H1 (cell line): Measurements from ENCODE around the gene TNRC6B. TPM values are rescaled to one million over a fixed set of nuclear protein-coding genes. Genes with fewer than 3 reads are reported as not detected.

Experiments used
- CTCF ChIA-PET: fragments of 300-600 bp; sonication (Branson Sonifier 250); formaldehyde crosslinking; loops from one replicate; lab custom pipeline; 2021; ENCODE audit not compliant: partially characterized antibody; lab: Charles Lee
- POLR2A ChIA-PET: fragments of 300-600 bp; sonication (Branson Sonifier 250); formaldehyde crosslinking; loops from one replicate; lab custom pipeline; 2021; ENCODE audit warnings: inconsistent platforms; ENCODE audit not compliant: partially characterized antibody; lab: Charles Lee
- DNase-seq, 2 experiments: peaks; one replicate each; pipeline versions ENCODE4 v3.0.0 to v3.0.0-alpha.2; 2010 to 2022; ENCODE audit warnings: low spot score in 2 of 2, low read depth in 1 of 2, mixed read lengths in 1 of 2
- FAIRE-seq: peaks from 2 replicates; lab custom pipeline; 2011; peaks lifted over from hg19 to GRCh38; lab: Jason Lieb, UNC
- H2AFZ ChIP-seq: 2 replicates; pipeline ENCODE4 v1.8.1; 2012; ENCODE audit warnings: low read length, inconsistent platforms
- H2AK5ac ChIP-seq: 2 replicates; pipeline ENCODE4 v1.6.1; 2013; ENCODE audit warnings: low read depth, low read length
- H2BK120ac ChIP-seq: replicated peaks from 2 replicates; pipeline ENCODE3; 2013; ENCODE audit warnings: low read depth, low read length, inconsistent platforms
- H2BK12ac ChIP-seq: 2 replicates; pipeline ENCODE4 v1.6.1; 2013; ENCODE audit warnings: low read depth, low read length
- H2BK15ac ChIP-seq: 2 replicates; pipeline ENCODE4 v1.6.1; 2013; ENCODE audit warnings: low read length
- H2BK20ac ChIP-seq: 2 replicates; pipeline ENCODE4 v1.6.1; 2013; ENCODE audit warnings: low read length
- H2BK5ac ChIP-seq: 2 replicates; pipeline ENCODE4 v1.6.1; 2013; ENCODE audit warnings: low read depth, low read length
- H3K14ac ChIP-seq: 2 replicates; pipeline ENCODE4 v1.6.1; 2013; ENCODE audit warnings: inconsistent platforms; ENCODE audit not compliant: insufficient read length
- H3K18ac ChIP-seq: 2 replicates; pipeline ENCODE4 v1.6.1; 2013; ENCODE audit warnings: low read length; ENCODE audit errors: extremely low read depth
- H3K23ac ChIP-seq: 2 replicates; pipeline ENCODE4 v1.6.1; 2013; ENCODE audit warnings: inconsistent platforms; ENCODE audit not compliant: insufficient read length
- H3K23me2 ChIP-seq: 2 replicates; pipeline ENCODE4 v1.6.1; 2013; ENCODE audit warnings: low read depth, low read length
- H3K27ac ChIP-seq: 2 replicates; pipeline ENCODE4 v1.6.1; 2011; ENCODE audit warnings: low read depth, low read length, inconsistent platforms
- H3K27me3 ChIP-seq, 4 experiments: replicated peaks in 1 of 4; 1 replicate in 1 of 4; 2 replicates in 3 of 4; pipeline versions ENCODE4 v1.6.1 to v1.8.1; 2011 to 2013; ENCODE audit warnings: low read length in 3 of 4, mild to moderate bottlenecking in 3 of 4, inconsistent platforms in 2 of 4, mixed read lengths in 2 of 4, moderate library complexity in 1 of 4; ENCODE audit not compliant: control insufficient read depth in 3 of 4, insufficient read depth in 3 of 4; ENCODE audit errors: extremely low read depth in 1 of 4
- H3K36me3 ChIP-seq, 4 experiments: 2 replicates each; pipeline versions ENCODE4 v1.6.1 to v1.8.1; 2011 to 2013; ENCODE audit warnings: mild to moderate bottlenecking in 4 of 4, low read length in 3 of 4, moderate library complexity in 2 of 4, control low read depth in 1 of 4, inconsistent platforms in 1 of 4; ENCODE audit not compliant: insufficient read depth in 4 of 4, control insufficient read depth in 2 of 4
- H3K4ac ChIP-seq: replicated peaks from 2 replicates; pipeline ENCODE3; 2013; ENCODE audit warnings: low read length, low read depth, mixed read lengths, inconsistent platforms; ENCODE audit not compliant: insufficient read length
- H3K4me1 ChIP-seq, 4 experiments: replicated peaks in 1 of 4; 1 replicate in 1 of 4; 2 replicates in 3 of 4; pipeline versions ENCODE4 v1.6.1 to v1.8.1; 2011 to 2013; ENCODE audit warnings: low read length in 3 of 4, inconsistent platforms in 2 of 4, mixed read lengths in 1 of 4; ENCODE audit not compliant: insufficient read depth in 4 of 4, control insufficient read depth in 3 of 4
- H3K4me2 ChIP-seq, 2 experiments: 2 replicates each; pipeline versions ENCODE4 v1.6.1 to v1.8.1; 2011 to 2013; ENCODE audit warnings: low read depth in 2 of 2, low read length in 2 of 2, control low read depth in 1 of 2, inconsistent platforms in 1 of 2, mild to moderate bottlenecking in 1 of 2; ENCODE audit not compliant: insufficient read depth in 1 of 2
- H3K4me3 ChIP-seq, 4 experiments: fragments of 200-600, 300-600 bp in 1 of 4; sonication (generic), shearing (Covaris generic), sonication (Bioruptor Twin) in 1 of 4; 2 replicates each; pipeline versions ENCODE4 v1.5.1 to v1.8.1; 2011 to 2016; ENCODE audit warnings: low read length in 4 of 4, low read depth in 3 of 4, control low read depth in 2 of 4, inconsistent platforms in 2 of 4, mild to moderate bottlenecking in 2 of 4, mixed read lengths in 1 of 4, moderate library complexity in 1 of 4; ENCODE audit not compliant: insufficient read depth in 2 of 4; ENCODE audit errors: extremely low read depth in 1 of 4
- H3K56ac ChIP-seq: replicated peaks from 2 replicates; pipeline ENCODE3; 2013; ENCODE audit warnings: low read depth, mild to moderate bottlenecking, mixed read lengths, low read length, inconsistent platforms; ENCODE audit not compliant: insufficient read length
- H3K79me1 ChIP-seq: 2 replicates; pipeline ENCODE4 v1.6.1; 2013; ENCODE audit warnings: low read depth, low read length, control low read depth
- H3K79me2 ChIP-seq, 2 experiments: 2 replicates each; pipeline versions ENCODE4 v1.6.1 to v1.8.1; 2012 to 2013; ENCODE audit warnings: low read length in 2 of 2, mild to moderate bottlenecking in 2 of 2, inconsistent platforms in 1 of 2; ENCODE audit not compliant: insufficient read depth in 2 of 2, control insufficient read depth in 1 of 2
- H3K9ac ChIP-seq, 4 experiments: replicated peaks in 1 of 4; 1 replicate in 1 of 4; 2 replicates in 3 of 4; pipeline versions ENCODE4 v1.6.1 to v1.8.1; 2011 to 2013; ENCODE audit warnings: low read depth in 3 of 4, low read length in 3 of 4, control low read depth in 2 of 4, mild to moderate bottlenecking in 2 of 4, moderate library complexity in 2 of 4, inconsistent platforms in 1 of 4; ENCODE audit errors: extremely low read depth in 1 of 4
- H3K9me3 ChIP-seq, 2 experiments: 2 replicates each; pipeline versions ENCODE4 v1.6.1 to v1.8.1; 2012 to 2013; ENCODE audit warnings: mild to moderate bottlenecking in 2 of 2, moderate library complexity in 2 of 2, control low read depth in 1 of 2, inconsistent platforms in 1 of 2, low read depth in 1 of 2, low read length in 1 of 2, mixed read lengths in 1 of 2; ENCODE audit not compliant: insufficient read depth in 2 of 2
- H4K20me1 ChIP-seq, 2 experiments: replicated peaks in 1 of 2; 2 replicates each; pipeline versions ENCODE3 to v1.8.1; 2011 to 2013; ENCODE audit warnings: inconsistent platforms in 2 of 2, low read length in 2 of 2, mild to moderate bottlenecking in 1 of 2; ENCODE audit not compliant: insufficient read depth in 2 of 2, control insufficient read depth in 1 of 2
- H4K5ac ChIP-seq: 2 replicates; pipeline ENCODE4 v1.6.1; 2013; ENCODE audit warnings: low read length, low read depth, mixed read lengths, inconsistent platforms; ENCODE audit not compliant: insufficient read length
- H4K8ac ChIP-seq: 2 replicates; pipeline ENCODE4 v1.8.0; 2013; ENCODE audit warnings: mild to moderate bottlenecking, moderate library complexity, low read length, inconsistent platforms; ENCODE audit not compliant: insufficient read depth; ENCODE audit errors: extremely low read depth
- H4K91ac ChIP-seq: replicated peaks from 2 replicates; pipeline ENCODE3; 2013; ENCODE audit warnings: low read length, mixed read lengths, inconsistent platforms; ENCODE audit not compliant: insufficient read length
- CBX5 ChIP-seq: fragments of 300-800, 300-1000 bp; sonication (generic); IDR thresholded peaks from 2 replicates; pipeline ENCODE4 v1.7.1; 2016; ENCODE audit warnings: antibody characterized with exemption, low read length, low read depth
- GTF2F1 ChIP-seq: IDR thresholded peaks from 2 replicates; pipeline ENCODE4 v1.6.1; 2012; ENCODE audit warnings: low read depth, low read length, improper control_type of control experiment, borderline replicate concordance
- SIX5 ChIP-seq: IDR thresholded peaks from 2 replicates; pipeline ENCODE4 v1.6.1; 2011; ENCODE audit warnings: mild to moderate bottlenecking, low read depth, low read length
- SP1 ChIP-seq: IDR thresholded peaks from 2 replicates; pipeline ENCODE4 v1.6.1; 2011; ENCODE audit warnings: low read depth, low read length
- SP2 ChIP-seq: IDR thresholded peaks from 2 replicates; pipeline ENCODE4 v1.6.1; 2012; ENCODE audit warnings: mild to moderate bottlenecking, low read length, inconsistent platforms
- TCF12 ChIP-seq: IDR thresholded peaks from 2 replicates; pipeline ENCODE4 v1.6.1; 2011; ENCODE audit warnings: low read depth, mild to moderate bottlenecking, low read length
- TEAD4 ChIP-seq: IDR thresholded peaks from 2 replicates; pipeline ENCODE4 v1.6.1; 2012; ENCODE audit warnings: low read depth, low read length, inconsistent platforms, mixed read lengths
- WGBS, 2 experiments: shearing (Covaris generic) in 1 of 2; methylation state at CpG; one replicate each; pipeline versions ENCODE4 v1.1.6 to v1.1.7; 2013 to 2015; ENCODE audit warnings: low lambda C conversion rate in 2 of 2, mixed read lengths in 2 of 2, inconsistent platforms in 1 of 2, low coverage in 1 of 2, missing lambda C conversion rate in 1 of 2; ENCODE audit not compliant: insufficient replicate concordance in 2 of 2, insufficient coverage in 1 of 2, insufficient read length in 1 of 2; ENCODE audit errors: extremely low coverage in 1 of 2, missing lambda C conversion rate in 1 of 2; 5-methylcytosine and 5-hydroxymethylcytosine counted together
- polyA plus RNA-seq, 7 experiments: library from polyadenylated mRNA; depleted of rRNA in 3 of 7; stranded (reverse) in 5 of 7; unstranded in 2 of 7; fragments of >200 nt in 5 of 7; fragments of 200-250 nt in 2 of 7; gene quantifications; 1 replicate in 5 of 7; 2 replicates in 1 of 7; 4 replicates in 1 of 7; pipeline versions ENCODE4 v1.2.1 to v1.2.3, GENCODE V29; 2011 to 2013; ENCODE audit warnings: missing spikeins in 2 of 7, mixed read lengths in 2 of 7
- total RNA-seq: library from RNA; stranded (reverse); fragmentation: NEBNext Ultra II Directional; extraction: Animal tissue kit (Norgen Biotek cat#: 25700); gene quantifications from 2 replicates; pipeline ENCODE4 v1.2.1, GENCODE V29; 2021
- TF ChIP-seq, protein P1 (sequence below): IDR thresholded peaks from 2 replicates; pipeline ENCODE4 v1.6.1; 2012; ENCODE audit warnings: inconsistent platforms

Gene TNRC6B
- total and polyA plus RNA-seq, 2 of the 8 experiments (the other 6 are each of a cell fraction or from before 2014, with no cell fraction given), result 12.5 to 48.9 TPM

DNA sequence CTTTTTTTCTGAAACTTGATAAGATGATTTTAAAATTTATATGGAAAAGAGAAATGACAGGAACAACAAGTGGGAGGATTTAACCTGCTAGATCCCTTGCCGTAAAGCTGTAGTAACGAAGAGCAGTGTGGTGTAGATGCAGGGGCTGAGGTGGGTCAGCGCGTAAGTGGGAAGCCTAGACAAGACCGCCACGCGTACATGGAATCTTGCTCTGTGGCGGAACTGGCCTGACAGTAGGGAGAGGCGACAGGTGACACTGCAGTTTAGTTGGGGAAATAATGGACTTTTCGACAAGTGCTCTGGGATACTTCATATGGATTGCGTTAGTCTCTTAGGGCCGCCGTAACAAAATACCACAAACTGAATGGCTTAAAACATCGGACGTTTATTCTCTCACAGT, 28.8 kb downstream of the TNRC6B start:
- H2BK15ac ChIP-seq, result no peak overlapping the region
- H3K23ac ChIP-seq, result no peak overlapping the region
- no peak overlapping the region for H2BK20ac ChIP-seq
- no peak overlapping the region for H2BK120ac ChIP-seq
- 0 out of 2 replicates have a peak, but pooled peaks cover 3% of the 10 kb centered on the region for H3K79me1 ChIP-seq
- no peak overlapping the region for H3K4me3 ChIP-seq
- H2AK5ac ChIP-seq, result no peak overlapping the region; the same call in 1 of the 2 replicates
- H3K18ac ChIP-seq, result no peak overlapping the region
- no peak for FAIRE-seq
- no peaks in the 10 kb centered on the region for H3K27me3 ChIP-seq
- H2AFZ ChIP-seq, result no peak overlapping the region
- H3K4me1 ChIP-seq, result peaks cover 7 to 35% (median 31%) of the 10 kb centered on the region in 4 experiments
- TF ChIP-seq SP2 (no peak), SP1 (no peak), SIX5 (no peak), CBX5 (no peak), TCF12 (no peak), TEAD4 (no peak), GTF2F1 (no peak)
- TF ChIP-seq, protein P1, sequence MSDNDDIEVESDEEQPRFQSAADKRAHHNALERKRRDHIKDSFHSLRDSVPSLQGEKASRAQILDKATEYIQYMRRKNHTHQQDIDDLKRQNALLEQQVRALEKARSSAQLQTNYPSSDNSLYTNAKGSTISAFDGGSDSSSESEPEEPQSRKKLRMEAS, result no peak
- TF ChIP-seq, all 59 proteins: peak for 0
- Histone ChIP-seq H3K27ac (no peak overlapping the region), H3K79me2 (peaks cover 32 to 87% of the 10 kb centered on the region in 2 experiments), H3K4me2 (no peak overlapping the region), H4K91ac (no peak overlapping the region), H3K36me3 (peaks cover 0 to 2% (median 0%) of the 10 kb centered on the region in 4 experiments; a peak in 1 of 8 replicates), H4K20me1 (peaks cover 18 to 31% of the 10 kb centered on the region in 2 experiments), H3K23me2 (no peaks in the 10 kb centered on the region), H3K56ac (no peak overlapping the region), H3K4ac (no peak overlapping the region), H3K9me3 (no peaks in the 10 kb centered on the region), H3K14ac (no peak overlapping the region), H4K8ac (no peak overlapping the region), H3K9ac (no peak overlapping the region), H2BK12ac (0 out of 2 replicates have a peak overlapping the region, but pooled peaks have one; percentile 64), H4K5ac (no peak overlapping the region), H2BK5ac (0 out of 2 replicates have a peak overlapping the region, but pooled peaks have one; percentile 27)
- DNase-seq, result no peak
- ChIA-PET CTCF (interaction anchor here (0.9 kb wide), 1 partner anchor 142 kb away, joined by 3 read pairs; no protein-coding TSS in a partner anchor), POLR2A (interaction anchor here (0.7 to 6.9 kb wide), 4 partner anchors 9 to 32 kb away, joined by 3 to 33 read pairs (median 4); no protein-coding TSS in a partner anchor)
- WGBS, 2 experiments, result 95% methylated on average over 15 of the region's 15 CpGs; no CpG with 5 or more reads in 1 of the 2 experiments
